CD4-positive, CD25-positive, alpha-beta regulatory T cell (primary cell): Measurements from ENCODE around the gene UNC5B. TPM values are rescaled to one million over a fixed set of nuclear protein-coding genes. Genes with fewer than 3 reads are reported as not detected.

Source experiments
- ATAC-seq, 2 donors: fragments of 150-1000 bp; cut with Tn5 transposase; one replicate each; pipeline ENCODE4 v1.10.0; 2021; ENCODE audit warnings: low read depth in 2 of 2, moderate number of reproducible peaks in 2 of 2, moderate library complexity in 1 of 2
- DNase-seq, 3 donors: peaks; one replicate each; pipeline versions ENCODE4 v3.0.0 to v3.0.0-alpha.2; 2012 to 2022; ENCODE audit warnings: mixed read lengths in 1 of 3
- H3K27ac ChIP-seq: one replicate; pipeline ENCODE4 v1.7.0; 2013; ENCODE audit warnings: mild to moderate bottlenecking, low read length; ENCODE audit not compliant: insufficient read depth, poor library complexity, severe bottlenecking
- H3K27me3 ChIP-seq: one replicate; pipeline ENCODE4 v1.7.0; 2013; ENCODE audit warnings: low read length; ENCODE audit not compliant: control insufficient read depth, insufficient read depth
- H3K36me3 ChIP-seq: one replicate; pipeline ENCODE4 v1.7.0; 2013; ENCODE audit warnings: mild to moderate bottlenecking, low read length, moderate library complexity; ENCODE audit not compliant: control insufficient read depth, insufficient read depth
- H3K4me1 ChIP-seq: 2 replicates; pipeline ENCODE4 v1.7.0; 2013; ENCODE audit warnings: mild to moderate bottlenecking, low read length; ENCODE audit not compliant: insufficient read depth, control insufficient read depth, poor library complexity, severe bottlenecking
- H3K4me3 ChIP-seq: one replicate; pipeline ENCODE4 v1.7.0; 2013; ENCODE audit warnings: low read depth, mild to moderate bottlenecking, low read length, moderate library complexity
- H3K9me3 ChIP-seq, 2 experiments: 1 replicate in 1 of 2; 2 replicates in 1 of 2; pipeline ENCODE4 v1.7.0; 2013; ENCODE audit warnings: low read length in 2 of 2, mild to moderate bottlenecking in 1 of 2, moderate library complexity in 1 of 2; ENCODE audit not compliant: control insufficient read depth in 2 of 2
- H3K27ac Mint-ChIP-seq, 3 donors: one replicate each; pipeline ENCODE4 v1.8.0; 2020 to 2022; ENCODE audit warnings: mild to moderate bottlenecking in 3 of 3, mixed read lengths in 3 of 3, moderate library complexity in 2 of 3
- H3K27me3 Mint-ChIP-seq: one replicate; pipeline ENCODE4 v1.8.0; 2022; ENCODE audit warnings: mild to moderate bottlenecking, mixed read lengths
- H3K36me3 Mint-ChIP-seq: one replicate; pipeline ENCODE4 v1.8.0; 2020; ENCODE audit warnings: mixed read lengths
- H3K4me1 Mint-ChIP-seq, 4 donors: one replicate each; pipeline ENCODE4 v1.8.0; 2020 to 2022; ENCODE audit warnings: mixed read lengths in 4 of 4, mild to moderate bottlenecking in 1 of 4
- H3K4me3 Mint-ChIP-seq, 4 donors: one replicate each; pipeline ENCODE4 v1.8.0; 2020 to 2022; ENCODE audit warnings: mild to moderate bottlenecking in 4 of 4, mixed read lengths in 4 of 4, moderate library complexity in 3 of 4
- H3K9me3 Mint-ChIP-seq, 7 donors: one replicate each; pipeline ENCODE4 v1.8.0; 2020 to 2022; ENCODE audit warnings: mixed read lengths in 7 of 7, mild to moderate bottlenecking in 3 of 7, moderate library complexity in 2 of 7
- polyA plus RNA-seq, 4 donors: library from polyadenylated mRNA; unstranded; fragments of 300-500 nt; fragmentation: Illumina TruSeq; gene quantifications; one replicate each; pipeline ENCODE4 v1.2.3, GENCODE V29; 2021
- total RNA-seq: library from RNA; stranded (reverse); gene quantifications from one replicate; pipeline ENCODE4 v1.2.3, GENCODE V29; 2022

Gene UNC5B
- total and polyA plus RNA-seq, 5 donors from 2014 or later, result 0.07 TPM; not detected in 4

DNA sequence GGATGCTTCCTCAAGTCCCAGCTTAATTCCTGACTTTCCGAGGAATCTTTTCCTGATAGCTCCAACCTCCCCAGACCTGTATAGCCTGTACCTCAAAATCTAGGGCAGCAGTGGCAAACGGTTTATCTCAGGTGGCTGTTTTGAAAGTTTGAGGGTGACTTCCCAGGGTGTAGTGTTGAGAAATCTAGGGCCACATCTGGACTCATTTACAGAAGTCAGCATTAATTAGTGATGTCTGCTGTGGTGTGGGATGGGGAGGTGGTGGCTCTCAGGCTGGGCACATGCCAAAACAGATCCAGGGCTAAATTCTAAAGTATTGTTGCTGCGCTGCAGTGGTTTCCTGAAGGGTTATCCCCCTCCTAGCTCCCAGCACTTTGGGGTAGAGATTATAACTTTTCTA is 38.0 kb downstream of the UNC5B start:
- ATAC-seq (no peak), DNase-seq (no peak)
- peaks cover 0 to 3% (median 0%) of the 10 kb centered on the region in 7 donors for H3K9me3 Mint-ChIP-seq
- H3K4me1 ChIP-seq, result no peaks in the 10 kb centered on the region
- no peaks in the 10 kb centered on the region for H3K9me3 ChIP-seq
- no peaks in the 10 kb centered on the region for H3K4me1 Mint-ChIP-seq
- H3K27me3 Mint-ChIP-seq, result peaks cover 14% of the 10 kb centered on the region
- no peak overlapping the region for H3K27ac Mint-ChIP-seq
- H3K27me3 ChIP-seq, result no peaks in the 10 kb centered on the region
- H3K4me3 ChIP-seq, result no peak overlapping the region
- H3K36me3 Mint-ChIP-seq, result no peaks in the 10 kb centered on the region
- H3K4me3 Mint-ChIP-seq, result no peak overlapping the region
- H3K27ac ChIP-seq, result no peak overlapping the region
- no peaks in the 10 kb centered on the region for H3K36me3 ChIP-seq

DNA sequence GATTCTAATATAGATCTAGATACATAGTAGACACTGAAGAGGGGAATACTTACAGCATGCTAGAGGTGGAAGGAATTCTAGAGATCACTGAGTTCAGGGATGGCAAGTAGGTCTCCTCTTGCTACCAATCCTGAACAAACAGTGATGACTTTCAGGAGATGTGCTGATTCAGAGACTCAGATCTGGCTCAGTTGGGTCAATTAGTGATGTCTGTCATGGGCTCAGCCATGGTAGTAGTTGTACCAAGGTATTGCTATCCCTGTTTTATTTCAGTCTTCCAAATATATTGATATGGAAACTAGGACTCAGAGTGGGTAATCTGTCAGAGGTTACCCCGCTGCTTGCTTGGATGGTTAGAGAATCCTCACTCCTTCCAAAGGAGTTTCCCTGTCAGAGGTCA is 38.5 kb downstream of the UNC5B start:
- H3K36me3 ChIP-seq, result no peaks in the 10 kb centered on the region
- ATAC-seq (no peak), DNase-seq (no peak)
- H3K27me3 ChIP-seq, result no peaks in the 10 kb centered on the region
- no peak overlapping the region for H3K27ac ChIP-seq
- Mint-ChIP-seq H3K9me3 (peaks cover 0 to 3% (median 0%) of the 10 kb centered on the region in 7 donors), H3K4me3 (no peak overlapping the region), H3K4me1 (no peaks in the 10 kb centered on the region), H3K36me3 (no peaks in the 10 kb centered on the region), H3K27ac (no peak overlapping the region), H3K27me3 (peaks cover 14% of the 10 kb centered on the region)
- no peaks in the 10 kb centered on the region for H3K9me3 ChIP-seq
- no peak overlapping the region for H3K4me3 ChIP-seq
- H3K4me1 ChIP-seq, result no peaks in the 10 kb centered on the region

DNA sequence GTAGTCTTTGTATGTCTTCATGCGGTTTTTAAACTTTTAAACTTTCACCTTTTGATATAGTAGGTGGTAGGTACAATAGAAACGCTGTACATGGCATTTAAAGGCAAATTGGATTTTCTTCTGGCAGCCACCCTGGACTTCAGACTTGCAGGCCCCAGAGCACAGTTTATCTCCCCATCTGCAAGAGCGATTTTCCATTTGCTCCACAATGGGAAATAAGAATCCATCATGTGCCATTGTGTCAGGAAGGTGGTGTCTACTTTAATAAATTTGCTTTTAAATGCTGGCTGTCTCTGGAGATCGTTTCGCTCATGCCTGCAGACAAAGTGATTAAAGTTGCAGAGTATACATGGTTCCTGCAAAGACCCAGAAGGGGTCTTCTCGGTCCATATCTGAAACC is 38.9 kb downstream of the UNC5B start:
- Mint-ChIP-seq H3K4me3 (no peak overlapping the region), H3K36me3 (no peaks in the 10 kb centered on the region), H3K27ac (no peak overlapping the region), H3K9me3 (peaks cover 0 to 3% (median 0%) of the 10 kb centered on the region in 7 donors), H3K4me1 (no peaks in the 10 kb centered on the region), H3K27me3 (peaks cover 14% of the 10 kb centered on the region)
- no peak for DNase-seq
- Histone ChIP-seq H3K4me3 (no peak overlapping the region), H3K9me3 (no peaks in the 10 kb centered on the region), H3K4me1 (no peaks in the 10 kb centered on the region), H3K27ac (no peak overlapping the region), H3K27me3 (no peaks in the 10 kb centered on the region), H3K36me3 (no peaks in the 10 kb centered on the region)
- ATAC-seq, result no peak

DNA sequence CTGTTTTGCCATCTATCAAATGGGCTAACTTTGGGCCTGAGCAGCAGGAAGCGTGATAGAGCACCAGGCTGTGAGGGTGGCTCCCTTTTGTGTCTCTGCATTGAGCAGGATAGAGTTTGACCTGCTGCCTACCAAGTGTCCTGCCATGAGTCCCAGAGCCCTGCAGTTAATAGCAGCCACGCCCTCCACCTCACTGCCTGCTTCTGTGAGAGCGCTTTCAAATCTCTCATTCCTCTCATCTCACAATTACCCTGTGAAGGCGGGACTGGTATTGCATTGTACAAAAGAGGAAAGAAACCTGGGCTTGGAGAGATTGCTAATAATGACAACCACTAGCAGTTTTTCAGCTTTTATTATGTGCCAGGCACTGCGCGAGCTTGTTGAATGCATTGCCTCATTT is 39.9 kb downstream of the UNC5B start:
- Histone ChIP-seq H3K36me3 (no peaks in the 10 kb centered on the region), H3K4me3 (no peak overlapping the region), H3K4me1 (no peaks in the 10 kb centered on the region), H3K9me3 (no peaks in the 10 kb centered on the region), H3K27me3 (no peaks in the 10 kb centered on the region), H3K27ac (no peak overlapping the region)
- H3K27me3 Mint-ChIP-seq, result peaks cover 14% of the 10 kb centered on the region
- DNase-seq (no peak), ATAC-seq (no peak)
- H3K27ac Mint-ChIP-seq, result no peak overlapping the region
- H3K9me3 Mint-ChIP-seq, result peaks cover 0 to 3% (median 0%) of the 10 kb centered on the region in 7 donors
- H3K4me3 Mint-ChIP-seq, result no peak overlapping the region
- H3K4me1 Mint-ChIP-seq, result no peaks in the 10 kb centered on the region
- no peaks in the 10 kb centered on the region for H3K36me3 Mint-ChIP-seq

DNA sequence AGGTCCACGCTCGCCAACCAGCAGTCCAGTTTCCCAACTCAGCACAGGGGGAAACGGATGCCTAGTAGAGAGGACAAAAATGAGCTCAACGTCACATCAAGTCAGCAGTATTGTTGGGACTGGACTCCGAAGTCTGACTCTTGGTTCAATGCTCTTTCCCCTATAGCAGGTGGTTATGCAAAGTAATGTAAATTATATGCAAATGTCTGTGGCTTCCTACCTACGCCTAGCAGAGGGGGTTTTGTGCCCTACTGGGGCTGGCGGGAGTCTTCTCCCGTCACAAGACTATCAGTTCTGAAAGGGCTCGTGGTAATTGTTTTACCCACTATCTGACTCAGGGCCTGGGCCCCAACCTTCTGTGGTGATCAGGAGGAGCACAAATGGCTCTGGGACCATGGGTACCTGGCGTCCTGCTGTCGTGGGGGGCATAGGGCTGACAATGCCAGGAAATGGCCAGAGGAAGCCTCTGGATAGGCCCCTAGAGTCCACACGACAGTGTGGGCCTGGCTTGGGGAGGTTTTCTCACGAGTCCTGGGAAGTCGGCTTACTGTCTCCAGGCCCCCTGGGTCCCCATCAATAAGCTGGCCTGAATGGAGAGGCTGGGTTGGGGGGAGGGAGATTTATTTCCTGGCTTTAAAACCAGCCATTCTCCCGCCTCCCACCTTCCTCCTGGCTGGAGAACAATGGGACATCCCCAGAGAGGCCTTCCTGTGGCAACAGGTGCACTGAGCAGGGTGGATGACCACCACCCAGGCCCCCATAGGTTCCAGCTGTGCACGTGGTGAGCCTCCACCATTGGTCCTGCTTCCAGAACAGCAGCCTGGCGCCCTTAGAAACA is 41.8 kb downstream of the UNC5B start:
- H3K9me3 ChIP-seq, result no peaks in the 10 kb centered on the region
- no peaks in the 10 kb centered on the region for H3K36me3 ChIP-seq
- no peak for ATAC-seq
- no peaks in the 10 kb centered on the region for H3K27me3 ChIP-seq
- no peak for DNase-seq
- Mint-ChIP-seq H3K4me1 (no peaks in the 10 kb centered on the region), H3K9me3 (peaks cover 0 to 3% (median 0%) of the 10 kb centered on the region in 7 donors), H3K36me3 (no peaks in the 10 kb centered on the region), H3K27me3 (peaks cover 6% of the 10 kb centered on the region), H3K4me3 (no peak overlapping the region), H3K27ac (no peak overlapping the region)
- H3K27ac ChIP-seq, result no peak overlapping the region
- no peaks in the 10 kb centered on the region for H3K4me1 ChIP-seq
- H3K4me3 ChIP-seq, result no peak overlapping the region

DNA sequence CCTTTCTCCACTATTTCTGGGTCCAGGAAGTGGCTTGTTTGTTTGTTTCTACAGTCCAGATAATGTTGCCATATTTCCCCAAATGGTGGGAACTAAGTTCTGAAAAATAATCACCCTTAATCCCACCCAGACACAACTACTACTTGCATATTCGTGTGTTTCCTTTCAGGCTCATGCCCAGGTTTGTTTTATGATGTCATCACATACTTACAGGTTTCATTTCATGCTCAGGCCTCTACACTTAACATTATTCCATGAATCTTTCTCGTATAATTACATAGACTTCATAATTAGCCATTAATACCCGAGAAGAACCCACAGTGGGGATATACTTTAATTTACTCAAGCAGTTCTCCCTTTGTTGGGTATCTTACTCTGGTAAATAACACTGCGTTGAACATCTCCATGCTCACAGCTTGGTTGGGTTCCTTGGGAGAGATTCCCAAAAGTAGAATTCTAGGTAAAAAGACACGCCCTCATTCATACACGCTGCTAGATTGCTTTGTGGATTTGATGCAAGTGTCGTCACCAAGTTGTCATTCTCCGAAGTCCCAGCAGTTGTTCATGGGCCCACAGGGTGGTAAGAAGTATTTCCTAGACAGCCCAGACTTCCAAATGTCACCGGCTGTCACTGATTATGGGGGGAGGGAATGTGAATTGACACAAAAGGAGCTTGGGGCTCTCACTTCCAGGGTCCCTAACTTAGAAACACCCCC is 42.6 kb downstream of the UNC5B start:
- H3K9me3 Mint-ChIP-seq, result peaks cover 0 to 3% (median 0%) of the 10 kb centered on the region in 7 donors
- H3K4me1 Mint-ChIP-seq, result no peaks in the 10 kb centered on the region
- peaks cover 6% of the 10 kb centered on the region for H3K27me3 Mint-ChIP-seq
- H3K27me3 ChIP-seq, result no peaks in the 10 kb centered on the region
- no peaks in the 10 kb centered on the region for H3K36me3 Mint-ChIP-seq
- no peaks in the 10 kb centered on the region for H3K4me1 ChIP-seq
- ATAC-seq (no peak), DNase-seq (no peak)
- H3K4me3 ChIP-seq, result no peak overlapping the region
- no peak overlapping the region for H3K4me3 Mint-ChIP-seq
- H3K27ac ChIP-seq, result no peak overlapping the region
- no peak overlapping the region for H3K27ac Mint-ChIP-seq
- no peaks in the 10 kb centered on the region for H3K9me3 ChIP-seq
- H3K36me3 ChIP-seq, result no peaks in the 10 kb centered on the region

DNA sequence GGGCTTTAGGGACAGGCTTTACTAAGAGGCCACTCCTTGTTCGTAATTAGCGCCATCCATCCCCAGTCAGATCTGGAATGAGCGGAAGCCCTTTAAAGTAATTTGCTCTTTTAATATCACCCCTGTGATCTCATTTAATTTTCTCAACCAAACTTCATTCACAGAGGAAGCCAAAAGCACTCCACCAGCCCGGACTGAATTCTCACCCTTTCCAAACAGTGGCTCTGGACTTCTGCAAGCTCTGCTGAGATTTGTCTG is 43.1 kb downstream of the UNC5B start:
- Mint-ChIP-seq H3K27ac (no peak overlapping the region), H3K4me3 (no peak overlapping the region), H3K36me3 (no peaks in the 10 kb centered on the region), H3K27me3 (peaks cover 4% of the 10 kb centered on the region), H3K4me1 (no peaks in the 10 kb centered on the region), H3K9me3 (no peaks in the 10 kb centered on the region)
- H3K9me3 ChIP-seq, result no peaks in the 10 kb centered on the region
- no peaks in the 10 kb centered on the region for H3K36me3 ChIP-seq
- no peak overlapping the region for H3K27ac ChIP-seq
- ATAC-seq (no peak), DNase-seq (no peak)
- H3K4me1 ChIP-seq, result no peaks in the 10 kb centered on the region
- H3K4me3 ChIP-seq, result no peak overlapping the region
- no peaks in the 10 kb centered on the region for H3K27me3 ChIP-seq
